Right cardiac atrium (tissue), 5 donors: ENCODE measurements around the gene HPSE. TPM values are rescaled to one million over a fixed set of nuclear protein-coding genes. Genes with fewer than 3 reads are reported as not detected.
"Not testable (repeated sequence)": the region's sequence is repeated elsewhere in the genome, so short reads cannot be mapped to it uniquely, and the experiment has no call there.

Source experiments
- ATAC-seq, 2 donors: fragments of 200-7000 bp; cut with Tn5 transposase; one replicate each; pipeline versions ENCODE4 v1.8.0 to v1.9.1; 2020; ENCODE audit warnings: moderate library complexity in 2 of 2, mild to moderate bottlenecking in 1 of 2
- DNase-seq, 3 donors: peaks; one replicate each; pipeline ENCODE4 v3.0.0-alpha.2; 2020
- H3K27ac ChIP-seq: one replicate; pipeline ENCODE4 v1.5.1; 2013; ENCODE audit warnings: mild to moderate bottlenecking, low read length, control low read depth, moderate library complexity
- H3K27me3 ChIP-seq: one replicate; pipeline ENCODE4 v1.6.1; 2013; ENCODE audit not compliant: control insufficient read depth, insufficient read depth
- H3K4me1 ChIP-seq: one replicate; pipeline ENCODE4 v1.6.1; 2013; ENCODE audit warnings: low read length; ENCODE audit not compliant: control insufficient read depth, insufficient read depth
- H3K4me3 ChIP-seq: one replicate; pipeline ENCODE4 v1.5.1; 2013; ENCODE audit warnings: low read length, control low read depth
- H3K9me3 ChIP-seq: one replicate; pipeline ENCODE4 v1.6.1; 2013; ENCODE audit warnings: low read length; ENCODE audit not compliant: control insufficient read depth
- WGBS: extraction: QIAGEN DNeasy Blood & Tissue Kit; methylation state at CpG from one replicate; pipeline ENCODE4 v1.1.7; 2013; 5-methylcytosine and 5-hydroxymethylcytosine counted together
- intact Hi-C, 4 donors: fragments of 100-400 bp; cut with DNase I; formaldehyde crosslinking; loops; one replicate each; pipeline versions ENCODE4 v1.11.0 to v1.14.0; 2022 to 2023
- polyA plus RNA-seq: library from polyadenylated mRNA; stranded (reverse); fragments of 200-250 nt; gene quantifications from one replicate; pipeline ENCODE4 v1.2.3, GENCODE V29; 2013
- total RNA-seq, 4 donors: library from RNA; stranded (reverse); fragmentation: NEBNext Ultra II Directional; extraction: Animal tissue kit (Norgen Biotek cat#: 25700); gene quantifications; one replicate each; pipeline ENCODE4 v1.2.1, GENCODE V29; 2021
- donor health status: healthy with polysubstance abuse.
- donor health status: DM: no; HTN: yes; CAD: no.
- donor health status: DM: no; HTN: no; CAD: no.
- donor health status: DM: no; HTN: yes; CAD: no; lungs with severe emphysema.
- donor health status: DM: yes; HTN: yes; CAD: no.

HPSE gene
- total and polyA plus RNA-seq, 5 donors: 0.50 to 2.3 (median 1.5) TPM

GRCh38 chr4:83315341-83315870 is 19.2 kb downstream of the HPSE start:
- no peaks in the 10 kb centered on the region for H3K9me3 ChIP-seq
- no peaks in the 10 kb centered on the region for H3K4me1 ChIP-seq
- H3K4me3 ChIP-seq: no peak overlapping the region
- no peak for DNase-seq
- no peak for ATAC-seq
- intact Hi-C loops: no loop called here
- no peaks in the 10 kb centered on the region for H3K27me3 ChIP-seq
- WGBS: 91% methylated on average over 4 of the region's 4 CpGs
- no peak overlapping the region for H3K27ac ChIP-seq

DNA sequence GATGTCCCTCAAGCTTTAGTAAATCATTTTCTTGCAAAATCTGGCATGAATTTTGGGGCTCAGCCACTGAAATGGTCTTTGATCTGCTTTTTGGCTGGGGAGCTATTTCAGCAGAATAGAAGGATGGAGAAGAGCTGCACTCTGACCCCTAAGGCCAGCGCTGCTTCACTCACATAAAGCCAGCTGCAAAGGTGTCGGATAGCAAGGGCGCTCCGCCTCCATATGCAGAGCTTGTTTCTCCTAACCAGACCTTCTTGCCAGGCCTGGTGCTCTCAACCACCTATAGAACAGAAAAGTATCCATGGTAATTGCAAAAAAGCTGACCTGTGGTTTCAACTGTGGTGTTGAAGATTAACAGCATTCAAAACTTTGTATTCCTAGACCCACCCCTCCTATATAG is 26.0 kb downstream of the HPSE start:
- no peaks in the 10 kb centered on the region for H3K9me3 ChIP-seq
- WGBS: 77% methylated on average over 4 of the region's 4 CpGs

DNA sequence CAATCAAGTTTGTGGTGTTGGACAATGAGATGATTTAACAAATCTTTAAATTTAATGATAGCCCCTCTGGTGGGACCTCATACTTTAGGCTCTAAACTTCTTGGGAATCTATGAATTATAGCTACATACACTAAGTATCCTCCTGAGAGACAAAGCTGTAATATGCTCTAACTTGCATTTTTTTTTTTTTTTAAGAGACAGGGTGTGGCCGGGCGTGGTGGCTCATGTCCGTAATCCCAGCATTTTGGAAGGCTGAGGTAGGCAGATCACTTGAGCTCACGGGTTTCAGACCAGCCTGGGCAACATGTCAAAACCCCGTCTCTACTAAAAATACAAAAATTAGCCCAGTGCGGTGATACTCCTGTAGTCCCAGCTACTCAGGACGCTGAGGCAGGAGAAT is 26.7 kb downstream of the HPSE start:
- no peak for ATAC-seq
- Histone ChIP-seq H3K27ac (no peak overlapping the region), H3K4me1 (no peaks in the 10 kb centered on the region), H3K4me3 (no peak overlapping the region), H3K27me3 (no peaks in the 10 kb centered on the region), H3K9me3 (no peaks in the 10 kb centered on the region)
- 81% methylated on average over 7 of the region's 7 CpGs for WGBS
- intact Hi-C loops: no loop called here
- DNase-seq: no peak

More for the DNA sequence above, 26.0 kb downstream of the HPSE start:
- ATAC-seq (no peak), DNase-seq (no peak)
- Histone ChIP-seq H3K4me1 (no peaks in the 10 kb centered on the region), H3K27me3 (no peaks in the 10 kb centered on the region), H3K4me3 (no peak overlapping the region), H3K27ac (no peak overlapping the region)
- intact Hi-C loops: no loop called here

DNA sequence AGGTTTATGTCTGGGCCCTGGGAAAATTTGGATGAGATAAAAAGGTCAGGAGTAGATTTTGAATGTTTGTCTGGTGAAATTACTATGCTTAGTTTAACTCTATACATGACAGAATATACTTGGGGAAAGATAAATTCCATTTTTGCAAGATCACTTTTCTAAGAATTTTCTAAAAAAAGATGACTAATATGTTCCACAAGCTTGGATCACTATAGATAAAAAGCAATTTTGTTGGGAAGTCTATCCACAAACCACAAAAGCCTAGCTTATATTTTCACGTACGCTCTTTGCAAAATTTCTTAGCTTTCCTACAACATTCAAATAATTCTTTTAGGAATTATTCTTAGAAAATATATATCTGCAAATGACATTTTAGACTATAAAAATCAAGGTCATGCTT is 29.5 kb downstream of the HPSE start:
- intact Hi-C loops: no loop called here
- Histone ChIP-seq H3K27ac (no peak overlapping the region), H3K27me3 (no peaks in the 10 kb centered on the region), H3K4me1 (no peaks in the 10 kb centered on the region), H3K9me3 (no peaks in the 10 kb centered on the region), H3K4me3 (no peak overlapping the region)
- DNase-seq: no peak
- 81% methylated on average over 2 of the region's 2 CpGs for WGBS
- no peak for ATAC-seq

GRCh38 chr4:83297548-83298260 is 36.9 kb downstream of the HPSE start:
- intact Hi-C loops: no loop called here
- Histone ChIP-seq H3K4me3 (no peak overlapping the region), H3K9me3 (no peaks in the 10 kb centered on the region), H3K27ac (no peak overlapping the region), H3K27me3 (no peaks in the 10 kb centered on the region), H3K4me1 (no peaks in the 10 kb centered on the region)
- 84% methylated on average over 3 of the region's 3 CpGs for WGBS
- no peak for ATAC-seq
- no peak for DNase-seq

DNA sequence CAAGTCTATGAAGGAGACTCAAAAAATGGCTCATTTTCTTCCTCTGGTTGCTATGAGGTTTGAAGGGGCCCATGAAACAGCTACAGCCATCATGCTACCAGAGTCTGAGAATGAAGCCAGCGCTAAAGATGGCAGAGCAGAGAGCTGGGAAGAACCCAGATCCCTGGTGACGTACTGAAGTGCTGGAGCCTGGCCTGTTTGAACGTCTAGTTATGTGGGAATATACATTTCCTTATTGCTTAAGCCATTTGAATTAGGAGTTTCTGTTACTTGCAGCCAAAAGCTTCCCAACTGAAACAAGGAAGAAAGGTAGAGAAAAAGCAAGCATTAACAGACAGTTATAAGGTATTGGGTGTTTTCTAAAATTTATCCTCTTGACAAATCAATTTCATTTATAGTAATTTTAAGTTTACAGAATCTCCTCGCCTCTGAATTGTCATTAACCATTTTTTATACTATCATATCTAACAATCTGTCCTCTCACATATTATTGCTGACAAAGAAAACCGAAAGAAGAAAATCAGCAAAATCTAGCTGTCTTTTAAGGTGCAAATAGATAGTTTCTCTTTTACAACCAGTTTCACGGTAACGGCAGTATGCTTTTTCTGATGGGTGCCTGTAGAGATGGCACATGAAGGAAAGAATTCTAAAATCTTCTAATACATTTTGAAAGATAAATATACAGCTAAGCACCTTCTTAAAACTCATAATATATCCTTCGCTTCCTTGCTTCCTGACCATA is 41.2 kb downstream of the HPSE start:
- Histone ChIP-seq H3K4me3 (no peak overlapping the region), H3K27me3 (no peaks in the 10 kb centered on the region), H3K27ac (no peak overlapping the region), H3K4me1 (no peaks in the 10 kb centered on the region), H3K9me3 (no peaks in the 10 kb centered on the region)
- DNase-seq: no peak
- 82% methylated on average over 8 of the region's 8 CpGs for WGBS
- intact Hi-C loops: no loop called here
- ATAC-seq: no peak

GRCh38 chr4:83290059-83290774 is 44.4 kb downstream of the HPSE start:
- H3K9me3 ChIP-seq, H3K27ac ChIP-seq, DNase-seq, H3K4me3 ChIP-seq, ATAC-seq, H3K4me1 ChIP-seq, intact Hi-C loops, H3K27me3 ChIP-seq: not testable (repeated sequence)
- 72% methylated on average over 3 of the region's 3 CpGs for WGBS

DNA sequence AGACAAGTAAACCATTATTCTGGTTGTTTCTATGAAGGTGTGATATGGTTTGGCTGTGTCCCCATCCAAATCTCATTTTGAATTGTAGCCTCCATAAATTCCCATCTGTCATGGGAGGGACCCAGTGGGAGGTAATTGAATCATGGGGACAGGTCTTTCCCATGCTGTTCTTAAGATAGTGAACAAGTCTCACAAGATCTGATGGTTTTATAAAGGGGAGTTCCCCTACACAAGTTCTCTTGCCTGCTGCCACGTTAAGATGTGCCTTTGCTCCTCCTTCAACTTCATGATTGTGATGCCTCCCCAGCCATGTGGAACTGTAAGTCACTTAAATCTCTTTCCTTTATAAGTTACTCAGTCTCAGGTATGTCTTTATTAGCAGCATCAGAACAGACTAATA is 46.3 kb downstream of the HPSE start:
- ATAC-seq, DNase-seq, H3K27ac ChIP-seq, H3K4me3 ChIP-seq, H3K9me3 ChIP-seq, H3K27me3 ChIP-seq, H3K4me1 ChIP-seq: not testable (repeated sequence)
- 47% methylated on average over 1 of the region's 1 CpG for WGBS
- intact Hi-C loops: loop anchor here in 1 of 4 donors (10.0 kb wide), 1 partner anchor 166 kb away; the partner anchor contains the start of genes HELQ and MRPS18C

DNA sequence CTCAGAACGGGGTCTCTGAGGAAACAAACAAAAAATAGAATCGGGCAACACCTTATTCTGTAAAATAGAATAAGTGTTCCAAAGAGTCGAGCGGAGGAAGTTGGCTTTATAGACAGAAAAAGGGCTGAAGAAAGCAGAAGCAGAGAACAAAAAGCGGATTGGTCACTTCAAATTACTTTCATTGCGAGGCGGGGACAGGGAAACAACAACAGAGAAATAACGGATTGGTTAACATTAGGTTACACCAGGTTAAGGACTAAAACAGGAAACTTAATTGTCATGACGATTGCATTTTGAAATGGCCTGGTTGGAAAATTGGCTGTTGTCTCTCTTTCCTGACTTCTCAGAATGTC is 49.6 kb downstream of the HPSE start:
- intact Hi-C loops: loop anchor here in 1 of 4 donors (10.0 kb wide), 1 partner anchor 170 kb away; the partner anchor contains the start of genes HELQ and MRPS18C
- Histone ChIP-seq H3K27ac (peak overlapping the region; percentile 76), H3K4me1 (no peaks in the 10 kb centered on the region), H3K27me3 (no peaks in the 10 kb centered on the region), H3K9me3 (no peaks in the 10 kb centered on the region), H3K4me3 (peak overlapping the region; percentile 43)
- ATAC-seq (peak; percentile 33 to 60), DNase-seq (no peak)
- 3% methylated on average over 9 of the region's 9 CpGs for WGBS

DNA sequence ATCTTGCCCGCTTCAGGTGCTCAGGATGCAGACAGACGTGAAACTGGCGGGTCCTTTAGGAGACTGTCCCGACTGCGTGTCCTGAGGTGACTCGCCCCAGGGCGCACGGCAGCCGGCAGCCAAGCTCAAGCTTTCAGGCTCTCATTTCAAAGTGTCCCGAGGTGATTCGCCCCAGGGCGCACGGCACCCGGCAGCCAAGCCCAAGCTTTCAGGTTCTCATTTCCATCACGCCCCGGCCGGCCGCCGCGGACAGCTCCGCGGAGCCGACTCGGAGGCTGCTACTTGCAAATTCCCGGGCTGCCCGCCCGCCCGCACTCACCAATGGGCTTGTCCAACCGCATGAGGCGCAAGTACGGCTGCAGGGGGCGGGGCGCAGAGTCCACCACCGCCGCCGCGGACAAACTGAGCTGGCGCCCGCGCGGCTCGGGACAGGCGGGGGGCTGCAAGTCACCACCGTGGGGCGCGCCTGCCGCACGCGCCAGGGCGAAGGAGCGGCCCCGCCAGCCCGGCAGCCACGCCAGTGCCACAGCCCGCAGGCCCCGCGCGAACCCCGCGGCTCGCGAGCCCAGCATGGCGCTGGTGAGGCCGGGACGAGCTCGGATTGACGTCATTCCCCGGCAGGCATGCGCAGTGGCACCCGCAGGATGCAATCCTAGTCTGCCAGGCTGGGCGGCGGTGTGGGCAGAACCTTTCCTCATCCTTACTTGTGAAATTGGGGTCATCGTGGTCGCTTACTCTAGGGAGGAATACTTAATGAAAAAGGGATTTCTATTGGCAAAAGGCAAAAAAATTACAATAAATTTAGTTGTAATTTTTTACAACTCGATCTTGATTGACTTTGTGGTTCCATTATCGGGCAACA is 50.2 kb downstream of the HPSE start, which contains the start of gene COQ2:
TSS of gene COQ2 (minus strand) at position 606 of the 862 bp plus-strand sequence. CDS start at position 572, 34 bp downstream.
- Histone ChIP-seq H3K4me3 (peak within 1 kb of the TSS; percentile 43), H3K27me3 (no peaks in the 10 kb centered on the region), H3K9me3 (no peaks in the 10 kb centered on the region), H3K27ac (peak within 1 kb of the TSS; percentile 86), H3K4me1 (no peaks in the 10 kb centered on the region)
- DNase-seq (peak; percentile 97 to 99 (median 99)), ATAC-seq (peak; percentile 96 to 98)
- WGBS: under 1% methylated on average over 76 of the region's 76 CpGs
- intact Hi-C loops: loop anchor here in 1 of 4 donors (10.0 kb wide), 1 partner anchor 170 kb away; the partner anchor contains the start of genes HELQ and MRPS18C
